ENCODE measurements around the gene HLA-DRB1. TPM values are rescaled to one million over a fixed set of nuclear protein-coding genes. Genes with fewer than 3 reads are reported as not detected.
"Not testable (repeated sequence)": the region's sequence is repeated elsewhere in the genome, so short reads cannot be mapped to it uniquely, and the experiment has no call there.

Gene HLA-DRB1
- total and polyA plus RNA-seq, 2 experiments from 2014 or later = 0.63 to 1.1 TPM

DNA sequence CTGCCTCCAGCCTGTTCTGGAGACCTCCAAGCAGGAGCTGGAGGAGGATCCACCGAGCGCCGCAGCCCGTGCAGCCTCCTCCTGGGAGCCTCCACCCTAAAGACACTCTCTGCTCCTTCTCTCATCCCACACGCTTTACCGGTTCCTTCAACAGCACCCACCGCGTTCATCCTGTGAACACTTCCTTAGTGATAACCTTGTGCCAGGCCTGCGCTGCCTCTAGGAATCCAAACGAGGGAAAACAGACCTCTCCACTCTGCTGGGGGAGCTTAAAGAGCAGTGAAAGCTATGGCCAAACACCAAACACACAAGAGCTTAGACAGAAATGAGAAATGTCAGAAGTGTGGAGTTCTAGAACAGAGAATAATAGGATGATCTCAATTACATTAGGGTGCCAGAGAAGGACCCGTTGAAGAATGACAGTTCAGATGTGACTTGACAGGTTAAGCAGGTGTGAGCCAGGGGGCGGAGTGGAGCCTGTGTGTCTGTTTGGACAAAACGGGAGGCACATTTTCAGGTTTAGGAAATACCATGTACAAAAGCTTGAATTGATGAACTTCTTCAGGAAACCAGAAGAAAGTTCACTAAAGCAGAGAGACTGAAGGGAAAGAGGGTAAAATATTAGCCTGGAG lies 31.1 kb downstream of the HLA-DRB1 start:
- Histone ChIP-seq H3K36me3 (no peaks in the 10 kb centered on the region), H3K4me1 (ENCODE audit: low read depth) (no peaks in the 10 kb centered on the region), H3K9me3 (ENCODE audit: low read depth) (no peaks in the 10 kb centered on the region), H3K27me3 (no peaks in the 10 kb centered on the region), H3K4me3 (no peak overlapping the region), H3K27ac (no peak overlapping the region)
- no peak for DNase-seq (ENCODE audit: low read depth in 1 of 2, low spot score in 1 of 2)
- TF ChIP-seq, protein P1, sequence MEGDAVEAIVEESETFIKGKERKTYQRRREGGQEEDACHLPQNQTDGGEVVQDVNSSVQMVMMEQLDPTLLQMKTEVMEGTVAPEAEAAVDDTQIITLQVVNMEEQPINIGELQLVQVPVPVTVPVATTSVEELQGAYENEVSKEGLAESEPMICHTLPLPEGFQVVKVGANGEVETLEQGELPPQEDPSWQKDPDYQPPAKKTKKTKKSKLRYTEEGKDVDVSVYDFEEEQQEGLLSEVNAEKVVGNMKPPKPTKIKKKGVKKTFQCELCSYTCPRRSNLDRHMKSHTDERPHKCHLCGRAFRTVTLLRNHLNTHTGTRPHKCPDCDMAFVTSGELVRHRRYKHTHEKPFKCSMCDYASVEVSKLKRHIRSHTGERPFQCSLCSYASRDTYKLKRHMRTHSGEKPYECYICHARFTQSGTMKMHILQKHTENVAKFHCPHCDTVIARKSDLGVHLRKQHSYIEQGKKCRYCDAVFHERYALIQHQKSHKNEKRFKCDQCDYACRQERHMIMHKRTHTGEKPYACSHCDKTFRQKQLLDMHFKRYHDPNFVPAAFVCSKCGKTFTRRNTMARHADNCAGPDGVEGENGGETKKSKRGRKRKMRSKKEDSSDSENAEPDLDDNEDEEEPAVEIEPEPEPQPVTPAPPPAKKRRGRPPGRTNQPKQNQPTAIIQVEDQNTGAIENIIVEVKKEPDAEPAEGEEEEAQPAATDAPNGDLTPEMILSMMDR (IDR thresholded peaks at IDR 0.05; ENCODE audit: low read depth, low read length) = no peak

DNA sequence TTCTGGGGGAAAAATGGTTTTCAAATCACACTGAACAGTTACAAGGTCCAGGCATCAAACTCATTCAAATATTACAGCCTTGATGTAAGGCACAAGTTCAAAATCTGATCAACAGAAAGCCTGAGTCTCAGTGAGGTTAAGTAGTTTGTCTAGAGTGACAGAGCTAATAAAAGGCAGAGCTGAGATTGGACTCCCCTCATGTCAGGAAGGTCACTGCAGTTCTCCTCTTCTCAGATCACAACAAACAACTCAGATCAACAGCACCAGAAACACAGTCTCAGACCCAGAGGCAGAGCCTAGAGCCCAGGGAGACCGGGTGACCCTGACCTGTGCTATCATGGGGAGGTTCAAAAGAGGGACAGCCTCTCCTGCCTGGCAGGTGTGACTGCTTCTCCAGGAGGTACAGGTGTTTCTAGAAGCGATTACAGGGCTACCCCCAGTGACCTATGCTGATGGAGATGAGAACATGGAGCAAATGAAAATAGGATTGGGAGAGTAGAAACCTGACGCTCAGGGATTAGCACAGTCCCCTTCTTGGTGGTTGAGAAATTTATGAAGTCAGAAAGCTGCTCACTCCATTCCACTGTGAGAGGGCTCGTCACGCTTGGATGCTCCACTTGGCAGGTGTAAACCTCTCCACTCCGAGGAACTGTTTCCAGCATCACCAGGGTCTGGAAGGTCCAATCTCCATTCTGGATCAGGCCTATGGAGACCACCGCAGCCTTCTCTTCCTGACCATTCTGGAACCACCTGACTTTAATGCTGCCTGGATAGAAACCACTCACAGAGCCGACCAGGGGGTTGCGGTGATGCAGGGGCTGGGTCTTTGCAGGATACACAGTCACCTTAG lies 35.3 kb downstream of the HLA-DRB1 start:
- no peak overlapping the region for H3K27ac ChIP-seq
- H3K36me3 ChIP-seq = no peaks in the 10 kb centered on the region
- DNase-seq (ENCODE audit: low read depth in 1 of 2, low spot score in 1 of 2) = peak in 1 of 2 donors; percentile 5
- TF ChIP-seq, protein P1 (IDR thresholded peaks at IDR 0.05; ENCODE audit: low read depth, low read length) = no peak
- H3K9me3 ChIP-seq (ENCODE audit: low read depth) = no peaks in the 10 kb centered on the region
- no peaks in the 10 kb centered on the region for H3K27me3 ChIP-seq
- no peak overlapping the region for H3K4me3 ChIP-seq
- no peaks in the 10 kb centered on the region for H3K4me1 ChIP-seq (ENCODE audit: low read depth)

GRCh38 chr6:32553037-32553742 lies 36.5 kb downstream of the HLA-DRB1 start:
- Histone ChIP-seq H3K9me3 (ENCODE audit: low read depth) (no peaks in the 10 kb centered on the region), H3K36me3 (no peaks in the 10 kb centered on the region), H3K27me3 (no peaks in the 10 kb centered on the region), H3K27ac (no peak overlapping the region), H3K4me1 (ENCODE audit: low read depth) (no peaks in the 10 kb centered on the region), H3K4me3 (no peak overlapping the region)
- TF ChIP-seq, protein P1 (IDR thresholded peaks at IDR 0.05; ENCODE audit: low read depth, low read length) = no peak
- DNase-seq (ENCODE audit: low read depth in 1 of 2, low spot score in 1 of 2) = no peak

- no peaks in the 10 kb centered on the region for H3K36me3 ChIP-seq
Measured at GRCh38 chr6:32551410-32551809, 38.2 kb downstream of the HLA-DRB1 start.

GRCh38 chr6:32539839-32540238 lies 49.8 kb downstream of the HLA-DRB1 start:
- DNase-seq (ENCODE audit: low read depth in 1 of 2, low spot score in 1 of 2) = no peak
- H3K27ac ChIP-seq = no peak overlapping the region
- H3K4me1 ChIP-seq (ENCODE audit: low read depth) = no peaks in the 10 kb centered on the region
- no peak overlapping the region for H3K4me3 ChIP-seq
- no peaks in the 10 kb centered on the region for H3K27me3 ChIP-seq
- H3K9me3 ChIP-seq (ENCODE audit: low read depth) = no peaks in the 10 kb centered on the region
- H3K36me3 ChIP-seq = no peaks in the 10 kb centered on the region
- TF ChIP-seq, protein P1 (IDR thresholded peaks at IDR 0.05; ENCODE audit: low read depth, low read length) = no peak

More at GRCh38 chr6:32551410-32551809, 38.2 kb downstream of the HLA-DRB1 start:
- H3K4me1 ChIP-seq (ENCODE audit: low read depth) = no peaks in the 10 kb centered on the region
- no peak overlapping the region for H3K4me3 ChIP-seq
- DNase-seq (ENCODE audit: low read depth in 1 of 2, low spot score in 1 of 2) = peak in 1 of 2 donors; percentile 6
- H3K27me3 ChIP-seq = no peaks in the 10 kb centered on the region
- H3K9me3 ChIP-seq (ENCODE audit: low read depth) = no peaks in the 10 kb centered on the region
- TF ChIP-seq, protein P1 (IDR thresholded peaks at IDR 0.05; ENCODE audit: low read depth, low read length) = no peak
- H3K27ac ChIP-seq = no peak overlapping the region

DNA sequence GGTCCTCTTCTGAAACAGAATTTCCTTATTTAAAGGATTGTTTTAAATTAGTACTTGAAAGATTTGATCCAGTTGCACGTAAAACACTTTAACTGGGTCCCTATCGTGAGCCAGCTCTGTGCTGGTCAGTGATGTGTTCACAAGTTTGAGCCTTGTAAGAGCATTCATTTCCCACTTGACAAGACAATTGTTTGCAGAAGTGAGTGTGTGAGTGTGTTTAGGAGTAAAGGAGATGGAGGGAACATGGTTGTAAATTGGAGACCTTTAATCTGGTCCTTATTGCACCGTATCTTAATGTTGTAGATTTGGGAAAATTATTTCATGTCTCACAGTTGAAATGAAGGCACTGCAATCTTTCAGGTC lies 59.2 kb downstream of the HLA-DRB1 start:
- not testable (repeated sequence) for H3K9me3 ChIP-seq (ENCODE audit: low read depth); H3K4me3 ChIP-seq; H3K4me1 ChIP-seq (ENCODE audit: low read depth); H3K36me3 ChIP-seq; DNase-seq (ENCODE audit: low read depth in 1 of 2, low spot score in 1 of 2); H3K27ac ChIP-seq; H3K27me3 ChIP-seq

All from cardiac muscle cell (in vitro differentiated cells and primary cell).